Astrocyte (in vitro differentiated cells and primary cell): ENCODE measurements around the gene SLC35F1. TPM values are rescaled to one million over a fixed set of nuclear protein-coding genes. Genes with fewer than 3 reads are reported as not detected.

ENCODE experiments used
- DNase-seq: peaks from one replicate; pipeline ENCODE4 v3.0.0-alpha.2; 2010; ENCODE audit warnings: low read depth
- FAIRE-seq: peaks from 2 replicates; lab custom pipeline; 2011; peaks lifted over from hg19 to GRCh38; lab: Jason Lieb, UNC
- H2AFZ ChIP-seq: 2 replicates; pipeline ENCODE4 v1.6.0; 2012; ENCODE audit warnings: low read depth, low read length, inconsistent platforms
- H3K27ac ChIP-seq: 2 replicates; pipeline ENCODE4 v1.5.1; 2011; ENCODE audit warnings: low read depth, low read length, inconsistent platforms
- H3K27me3 ChIP-seq: 2 replicates; pipeline ENCODE4 v1.6.0; 2011; ENCODE audit warnings: low read length, inconsistent platforms; ENCODE audit not compliant: insufficient read depth
- H3K36me3 ChIP-seq: 2 replicates; pipeline ENCODE4 v1.5.1; 2011; ENCODE audit warnings: low read length, inconsistent platforms; ENCODE audit not compliant: insufficient read depth
- H3K4me1 ChIP-seq: 2 replicates; pipeline ENCODE4 v1.5.1; 2011; ENCODE audit warnings: low read length, inconsistent platforms; ENCODE audit not compliant: insufficient read depth
- H3K4me2 ChIP-seq: 2 replicates; pipeline ENCODE4 v1.6.0; 2012; ENCODE audit warnings: low read length, inconsistent platforms
- H3K4me3 ChIP-seq: 2 replicates; pipeline ENCODE4 v1.5.1; 2011; ENCODE audit warnings: low read depth, mild to moderate bottlenecking, low read length, inconsistent platforms; ENCODE audit not compliant: insufficient read depth
- H3K79me2 ChIP-seq: 2 replicates; pipeline ENCODE4 v1.6.0; 2012; ENCODE audit warnings: mild to moderate bottlenecking, low read length, inconsistent platforms; ENCODE audit not compliant: insufficient read depth
- H3K9ac ChIP-seq: 2 replicates; pipeline ENCODE4 v1.6.0; 2012; ENCODE audit warnings: mild to moderate bottlenecking, low read length, inconsistent platforms
- H3K9me3 ChIP-seq: 2 replicates; pipeline ENCODE4 v1.5.1; 2012; ENCODE audit warnings: low read depth, mild to moderate bottlenecking, low read length, inconsistent platforms; ENCODE audit not compliant: insufficient read depth
- H4K20me1 ChIP-seq: 2 replicates; pipeline ENCODE4 v1.6.0; 2012; ENCODE audit warnings: low read length, inconsistent platforms; ENCODE audit not compliant: insufficient read depth
- H3K27ac Mint-ChIP-seq: one replicate; pipeline ENCODE4 v1.8.0; 2021; ENCODE audit warnings: mild to moderate bottlenecking, mixed read lengths; ENCODE audit not compliant: unreplicated experiment
- H3K27me3 Mint-ChIP-seq: one replicate; pipeline ENCODE4 v1.8.0; 2021; ENCODE audit warnings: low read depth, mixed read lengths; ENCODE audit not compliant: unreplicated experiment
- H3K36me3 Mint-ChIP-seq: one replicate; pipeline ENCODE4 v1.8.0; 2021; ENCODE audit warnings: low read depth, mixed read lengths; ENCODE audit not compliant: unreplicated experiment
- H3K4me1 Mint-ChIP-seq: one replicate; pipeline ENCODE4 v1.8.0; 2021; ENCODE audit warnings: low read depth, mixed read lengths; ENCODE audit not compliant: unreplicated experiment
- H3K4me3 Mint-ChIP-seq: one replicate; pipeline ENCODE4 v1.8.0; 2021; ENCODE audit warnings: mild to moderate bottlenecking, moderate library complexity, mixed read lengths; ENCODE audit not compliant: unreplicated experiment
- H3K9me3 Mint-ChIP-seq: one replicate; pipeline ENCODE4 v1.8.0; 2021; ENCODE audit warnings: mild to moderate bottlenecking, mixed read lengths; ENCODE audit not compliant: unreplicated experiment
- CTCF ChIP-seq: IDR thresholded peaks from 2 replicates; pipeline ENCODE4 v1.5.1; 2011; ENCODE audit warnings: low read depth, mild to moderate bottlenecking, inconsistent platforms, low read length, moderate library complexity; ENCODE audit not compliant: insufficient read depth
- EZH2 ChIP-seq: IDR thresholded peaks from 2 replicates; pipeline ENCODE4 v1.6.1; 2012; ENCODE audit warnings: mild to moderate bottlenecking, low read length, inconsistent platforms; ENCODE audit not compliant: insufficient read depth
- total RNA-seq: library from RNA; stranded (reverse); gene quantifications from 2 replicates; pipeline ENCODE4 v1.2.1, GENCODE V29; 2021

SLC35F1 gene
- total RNA-seq, 1 donor from 2014 or later, result 1.0 TPM

GRCh38 chr6:118085665-118086064 is 178.6 kb downstream of the SLC35F1 start:
- H3K4me1 ChIP-seq, result no peaks in the 10 kb centered on the region
- no peaks in the 10 kb centered on the region for H3K79me2 ChIP-seq
- no peaks in the 10 kb centered on the region for H3K9me3 ChIP-seq
- no peaks in the 10 kb centered on the region for H4K20me1 ChIP-seq
- no peak overlapping the region for H3K27ac Mint-ChIP-seq
- no peak overlapping the region for H3K4me3 Mint-ChIP-seq
- no peak overlapping the region for H3K9ac ChIP-seq
- peaks cover under 1% of the 10 kb centered on the region for H3K9me3 Mint-ChIP-seq
- H2AFZ ChIP-seq, result no peak overlapping the region
- FAIRE-seq, result no peak
- H3K4me1 Mint-ChIP-seq, result no peaks in the 10 kb centered on the region
- H3K4me3 ChIP-seq, result no peak overlapping the region
- no peaks in the 10 kb centered on the region for H3K27me3 Mint-ChIP-seq
- DNase-seq, result no peak
- no peak overlapping the region for H3K4me2 ChIP-seq
- H3K27ac ChIP-seq, result no peak overlapping the region
- no peaks in the 10 kb centered on the region for H3K36me3 ChIP-seq
- no peaks in the 10 kb centered on the region for H3K27me3 ChIP-seq
- H3K36me3 Mint-ChIP-seq, result no peaks in the 10 kb centered on the region
- TF ChIP-seq EZH2 (no peak), CTCF (no peak)

GRCh38 chr6:118086159-118086558 is 179.1 kb downstream of the SLC35F1 start:
- no peaks in the 10 kb centered on the region for H3K4me1 Mint-ChIP-seq
- no peak overlapping the region for H3K4me3 Mint-ChIP-seq
- Histone ChIP-seq H3K4me2 (no peak overlapping the region), H3K9ac (no peak overlapping the region), H3K4me3 (no peak overlapping the region), H3K4me1 (no peaks in the 10 kb centered on the region), H3K36me3 (no peaks in the 10 kb centered on the region), H2AFZ (no peak overlapping the region), H3K79me2 (no peaks in the 10 kb centered on the region), H3K27ac (no peak overlapping the region), H3K9me3 (no peaks in the 10 kb centered on the region), H3K27me3 (no peaks in the 10 kb centered on the region), H4K20me1 (no peaks in the 10 kb centered on the region)
- no peaks in the 10 kb centered on the region for H3K36me3 Mint-ChIP-seq
- no peak overlapping the region for H3K27ac Mint-ChIP-seq
- peaks cover 4% of the 10 kb centered on the region for H3K9me3 Mint-ChIP-seq
- H3K27me3 Mint-ChIP-seq, result no peaks in the 10 kb centered on the region
- FAIRE-seq (no peak), DNase-seq (no peak)
- TF ChIP-seq CTCF (no peak), EZH2 (no peak)

- no peak overlapping the region for H3K4me2 ChIP-seq
- H3K9ac ChIP-seq, result no peak overlapping the region
- Mint-ChIP-seq H3K27me3 (no peaks in the 10 kb centered on the region), H3K9me3 (peaks cover 17% of the 10 kb centered on the region), H3K4me1 (no peaks in the 10 kb centered on the region), H3K27ac (no peak overlapping the region), H3K36me3 (no peaks in the 10 kb centered on the region), H3K4me3 (no peak overlapping the region)
- no peaks in the 10 kb centered on the region for H3K36me3 ChIP-seq
- TF ChIP-seq CTCF (no peak), EZH2 (no peak)
- H3K4me1 ChIP-seq, result no peaks in the 10 kb centered on the region
- DNase-seq (no peak), FAIRE-seq (no peak)
- no peaks in the 10 kb centered on the region for H3K27me3 ChIP-seq
- H4K20me1 ChIP-seq, result no peaks in the 10 kb centered on the region
- H3K9me3 ChIP-seq, result no peaks in the 10 kb centered on the region
- H3K4me3 ChIP-seq, result no peak overlapping the region
- no peak overlapping the region for H3K27ac ChIP-seq
- H3K79me2 ChIP-seq, result no peaks in the 10 kb centered on the region
- H2AFZ ChIP-seq, result no peak overlapping the region
Observed at GRCh38 chr6:118092086-118092485, 185.0 kb downstream of the SLC35F1 start.
